GM12878 (cell line): ENCODE data around the gene CREG1. TPM values are rescaled to one million over a fixed set of nuclear protein-coding genes. Genes with fewer than 3 reads are reported as not detected.

ENCODE experiments used
- ATAC-seq: fragments of 200-7000 bp; cut with Tn5 transposase; 3 replicates; pipeline ENCODE4 v1.9.1; 2020; ENCODE audit warnings: mild to moderate bottlenecking, moderate library complexity
- BruUV-seq: library from RNA; stranded (reverse); fragments of 400-500 nt; replicated peaks from 2 replicates; lab custom pipeline; 2021; lab: Mats Ljungman, UMichigan
- CTCF ChIA-PET: fragments of 300-600 bp; sonication (Branson Sonifier 250); formaldehyde crosslinking; extraction: SDS; loops from one replicate; lab custom pipeline; 2021; ENCODE audit warnings: inconsistent platforms; lab: Yijun Ruan, JAX
- POLR2A ChIA-PET: fragments of 350-600 bp; formaldehyde crosslinking; extraction: SDS; loops from one replicate; lab custom pipeline; 2021; ENCODE audit warnings: inconsistent platforms; lab: Charles Lee
- RAD21 ChIA-PET: fragments of 300-600 bp; sonication (Branson Sonifier 250); formaldehyde crosslinking; loops from one replicate; lab custom pipeline; 2023; ENCODE audit warnings: antibody characterized with exemption; ENCODE audit not compliant: unreplicated experiment; lab: Charles Lee
- SMC1A ChIA-PET: fragments of 300-600 bp; sonication (Branson Sonifier 250); formaldehyde crosslinking; loops from one replicate; lab custom pipeline; 2023; ENCODE audit not compliant: unreplicated experiment, uncharacterized antibody; lab: Charles Lee
- DNase-seq: peaks from one replicate; pipeline ENCODE4 v3.0.0-alpha.2; 2011; ENCODE audit warnings: low read depth, low spot score
- FAIRE-seq: peaks from 3 replicates; lab custom pipeline; 2011; peaks lifted over from hg19 to GRCh38; lab: Jason Lieb, UNC
- H2AFZ ChIP-seq: 2 replicates; pipeline ENCODE4 v1.6.0; 2011; ENCODE audit warnings: low read depth, low read length, control low read depth; ENCODE audit not compliant: control insufficient read depth
- H3K27ac ChIP-seq: 2 replicates; pipeline ENCODE4 v1.5.1; 2011; ENCODE audit warnings: control low read depth; ENCODE audit not compliant: control insufficient read depth, insufficient read depth
- H3K27me3 ChIP-seq, 2 experiments: replicated peaks in 1 of 2; 2 replicates each; pipeline versions ENCODE4 v1.6.0 to v1.6.1; 2011; ENCODE audit warnings: low read length in 1 of 2; ENCODE audit not compliant: control insufficient read depth in 2 of 2, insufficient read depth in 2 of 2
- H3K36me3 ChIP-seq, 2 experiments: 2 replicates each; pipeline ENCODE4 v1.5.1; 2011; ENCODE audit warnings: low read length in 1 of 2; ENCODE audit not compliant: control insufficient read depth in 2 of 2, insufficient read depth in 2 of 2
- H3K4me1 ChIP-seq: 2 replicates; pipeline ENCODE4 v1.6.1; 2011; ENCODE audit warnings: mild to moderate bottlenecking, low read length, moderate library complexity, mixed read lengths; ENCODE audit not compliant: control insufficient read depth, insufficient read depth
- H3K4me2 ChIP-seq: 2 replicates; pipeline ENCODE4 v1.6.0; 2011; ENCODE audit warnings: control low read depth; ENCODE audit not compliant: control insufficient read depth, insufficient read depth
- H3K4me3 ChIP-seq: fragments of 200-600 bp; sonication (generic); 2 replicates; pipeline ENCODE4 v1.5.1; 2016
- H3K79me2 ChIP-seq: 2 replicates; pipeline ENCODE4 v1.6.0; 2011; ENCODE audit warnings: low read length; ENCODE audit not compliant: control insufficient read depth, insufficient read depth
- H3K9ac ChIP-seq: 2 replicates; pipeline ENCODE4 v1.8.0; 2011; ENCODE audit warnings: low read length, control low read depth, mixed read lengths; ENCODE audit not compliant: control insufficient read depth, insufficient read depth
- H3K9me3 ChIP-seq: replicated peaks from 3 replicates; pipeline ENCODE4 v1.5.1; 2011; ENCODE audit warnings: mild to moderate bottlenecking, low read length; ENCODE audit not compliant: control insufficient read depth, insufficient read depth
- H4K20me1 ChIP-seq: 2 replicates; pipeline ENCODE4 v1.6.0; 2011; ENCODE audit not compliant: control insufficient read depth, insufficient read depth
- KDM1A ChIP-seq: fragments of 200-600 bp; sonication (generic); IDR thresholded peaks from 2 replicates; pipeline ENCODE4 v1.6.1; 2016; ENCODE audit warnings: borderline replicate concordance
- NKRF ChIP-seq: fragments of 450-650 bp; conservative IDR thresholded peaks from 2 replicates; pipeline ENCODE4 v1.6.1; 2017; ENCODE audit warnings: mild to moderate bottlenecking, moderate library complexity
- RAD51 ChIP-seq: fragments of 450-650 bp; IDR thresholded peaks from 2 replicates; pipeline ENCODE4 v1.6.1; 2016; ENCODE audit warnings: moderate library complexity, mild to moderate bottlenecking, inconsistent platforms
- ZBED1 ChIP-seq: IDR thresholded peaks from 2 replicates; pipeline ENCODE4 v1.6.1; 2016; ENCODE audit warnings: borderline replicate concordance
- WGBS: methylation state at CpG from one replicate; pipeline ENCODE4 v1.1.6; 2016; ENCODE audit warnings: low lambda C conversion rate; ENCODE audit not compliant: insufficient replicate concordance, insufficient coverage; ENCODE audit errors: missing lambda C conversion rate; 5-methylcytosine and 5-hydroxymethylcytosine counted together
- in situ Hi-C: fragments of 300-500 bp; cut with MboI; formaldehyde crosslinking; loops from 9 replicates; pipeline ENCODE4 v1.14.3; 2018; ENCODE audit warnings: mixed read lengths
- intact Hi-C: fragments of 100-400 bp; cut with micrococcal nuclease; formaldehyde crosslinking; loops from one replicate; pipeline ENCODE4 v1.14.2; 2022; ENCODE audit not compliant: unreplicated experiment
- polyA plus RNA-seq, 11 experiments: library from polyadenylated mRNA; depleted of rRNA in 4 of 11; unstranded in 6 of 11; stranded (reverse) in 5 of 11; fragments of >200 nt; fragmentation: Nextera tagmentation in 4 of 11; fragmentation: Illumina TruSeq in 1 of 11; extraction: Ambion mirVana in 4 of 11; extraction: Trizol in 1 of 11; gene quantifications; 1 replicate in 1 of 11; 2 replicates in 10 of 11; pipeline versions ENCODE4 v1.2.1 to v1.2.3, GENCODE V29; 2011 to 2016; ENCODE audit warnings: inconsistent platforms in 2 of 11, missing spikeins in 2 of 11, low read depth in 1 of 11
- total RNA-seq, 4 experiments: library from RNA; depleted of rRNA in 3 of 4; stranded (reverse); fragments of >200 nt in 3 of 4; fragmentation: Illumina TruSeq in 1 of 4; extraction: Trizol in 1 of 4; gene quantifications; 2 replicates each; pipeline versions ENCODE4 v1.2.1 to v1.2.3, GENCODE V29; 2013 to 2021
- TF ChIP-seq, protein P1 (sequence below): fragments of 450-650 bp; IDR thresholded peaks from 2 replicates; pipeline ENCODE4 v1.6.1; 2018; ENCODE audit warnings: mild to moderate bottlenecking, low read depth, moderate library complexity; ENCODE audit not compliant: partially characterized antibody
- TF ChIP-seq, protein P2 (sequence below), 3 experiments: IDR thresholded peaks in 2 of 3; conservative IDR thresholded peaks in 1 of 3; 2 replicates each; pipeline ENCODE4 v1.5.1; 2011; ENCODE audit warnings: low read depth in 3 of 3, low read length in 3 of 3, mild to moderate bottlenecking in 3 of 3, control low read depth in 2 of 3, moderate library complexity in 2 of 3, inconsistent platforms in 1 of 3, mixed read lengths in 1 of 3; ENCODE audit not compliant: control insufficient read depth in 2 of 3, insufficient read depth in 1 of 3; ENCODE audit errors: extremely low read depth in 1 of 3
- TF ChIP-seq, protein P3 (sequence below): IDR thresholded peaks from 2 replicates; pipeline ENCODE4 v1.6.1; 2012; ENCODE audit warnings: low read depth, low read length, improper control_type of control experiment

Gene CREG1
- total and polyA plus RNA-seq, 10 of the 15 experiments (the other 5 are each of a cell fraction or from before 2014, with no cell fraction given), result 5.3 to 43.8 (median 22.1) TPM

GRCh38 chr1:167588361-167588760 lies 34.8 kb upstream of the CREG1 start:
- Histone ChIP-seq H3K9ac (no peak overlapping the region), H3K4me1 (no peaks in the 10 kb centered on the region), H3K79me2 (no peaks in the 10 kb centered on the region), H2AFZ (no peak overlapping the region), H3K4me3 (no peak overlapping the region), H3K36me3 (no peaks in the 10 kb centered on the region), H3K4me2 (no peak overlapping the region), H3K27ac (no peak overlapping the region), H4K20me1 (no peaks in the 10 kb centered on the region), H3K27me3 (no peaks in the 10 kb centered on the region), H3K9me3 (no peaks in the 10 kb centered on the region)
- DNase-seq, result no peak
- 96% methylated on average over 2 of the region's 2 CpGs for WGBS
- no peak for FAIRE-seq
- BruUV-seq, result no TSS peak
- in situ Hi-C loops, result no loop called here
- ChIA-PET SMC1A (interaction anchor here (0.7 to 1.2 kb wide), 3 partner anchors 99 to 396 kb away, joined by 3 to 5 read pairs (median 3); no protein-coding TSS in a partner anchor), POLR2A (no interaction called here), RAD21 (no interaction called here), CTCF (interaction anchor here (1.0 to 1.6 kb wide), 2 partner anchors 12 to 33 kb away, joined by 3 to 5 read pairs; no protein-coding TSS in a partner anchor)
- no peak for TF ChIP-seq ZBED1
- no peak for TF ChIP-seq NKRF
- ATAC-seq, result no peak
- intact Hi-C loops, result no loop called here

DNA sequence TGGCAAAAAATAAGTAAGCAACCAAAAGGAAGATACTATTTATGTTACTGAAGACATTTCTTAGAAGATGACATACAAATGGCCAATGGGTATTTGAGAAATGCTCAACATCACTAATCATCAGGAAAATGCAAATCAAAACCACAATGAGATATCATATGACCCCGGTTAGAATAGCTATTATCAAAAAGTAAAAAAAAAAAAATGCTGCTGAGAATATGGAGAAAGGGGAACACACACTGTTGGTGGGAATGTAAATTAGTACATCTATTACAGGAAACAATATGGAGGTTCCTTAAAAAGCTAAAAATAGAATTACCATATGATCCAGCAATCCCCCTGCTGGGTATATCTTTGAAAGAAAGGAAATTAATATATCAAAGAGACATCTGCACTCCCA lies 34.3 kb upstream of the CREG1 start:
- H3K27ac ChIP-seq, result no peak overlapping the region
- SMC1A ChIA-PET, result interaction anchor here (0.7 to 1.2 kb wide), 3 partner anchors 100 to 396 kb away, joined by 3 to 5 read pairs (median 3); no protein-coding TSS in a partner anchor
- ATAC-seq (no peak), DNase-seq (no peak), FAIRE-seq (no peak)
- no peaks in the 10 kb centered on the region for H3K4me1 ChIP-seq
- intact Hi-C loops (no loop called here), in situ Hi-C loops (no loop called here)
- no peaks in the 10 kb centered on the region for H3K27me3 ChIP-seq
- no peaks in the 10 kb centered on the region for H3K79me2 ChIP-seq
- H3K36me3 ChIP-seq, result no peaks in the 10 kb centered on the region
- WGBS, result 0% methylated on average over 1 of the region's 1 CpG
- CTCF ChIA-PET, result interaction anchor here (1.2 to 1.6 kb wide), 2 partner anchors 12 to 29 kb away, joined by 3 to 5 read pairs; no protein-coding TSS in a partner anchor
- no peak overlapping the region for H3K4me2 ChIP-seq
- POLR2A ChIA-PET, result no interaction called here
- RAD21 ChIA-PET, result interaction anchor here (0.7 kb wide), 1 partner anchor 42 kb away, joined by 3 read pairs; no protein-coding TSS in a partner anchor
- no TSS peak for BruUV-seq
- no peaks in the 10 kb centered on the region for H4K20me1 ChIP-seq
- no peak overlapping the region for H2AFZ ChIP-seq
- H3K9me3 ChIP-seq, result no peaks in the 10 kb centered on the region
- H3K4me3 ChIP-seq, result no peak overlapping the region
- no peak overlapping the region for H3K9ac ChIP-seq
- TF ChIP-seq, protein P1, sequence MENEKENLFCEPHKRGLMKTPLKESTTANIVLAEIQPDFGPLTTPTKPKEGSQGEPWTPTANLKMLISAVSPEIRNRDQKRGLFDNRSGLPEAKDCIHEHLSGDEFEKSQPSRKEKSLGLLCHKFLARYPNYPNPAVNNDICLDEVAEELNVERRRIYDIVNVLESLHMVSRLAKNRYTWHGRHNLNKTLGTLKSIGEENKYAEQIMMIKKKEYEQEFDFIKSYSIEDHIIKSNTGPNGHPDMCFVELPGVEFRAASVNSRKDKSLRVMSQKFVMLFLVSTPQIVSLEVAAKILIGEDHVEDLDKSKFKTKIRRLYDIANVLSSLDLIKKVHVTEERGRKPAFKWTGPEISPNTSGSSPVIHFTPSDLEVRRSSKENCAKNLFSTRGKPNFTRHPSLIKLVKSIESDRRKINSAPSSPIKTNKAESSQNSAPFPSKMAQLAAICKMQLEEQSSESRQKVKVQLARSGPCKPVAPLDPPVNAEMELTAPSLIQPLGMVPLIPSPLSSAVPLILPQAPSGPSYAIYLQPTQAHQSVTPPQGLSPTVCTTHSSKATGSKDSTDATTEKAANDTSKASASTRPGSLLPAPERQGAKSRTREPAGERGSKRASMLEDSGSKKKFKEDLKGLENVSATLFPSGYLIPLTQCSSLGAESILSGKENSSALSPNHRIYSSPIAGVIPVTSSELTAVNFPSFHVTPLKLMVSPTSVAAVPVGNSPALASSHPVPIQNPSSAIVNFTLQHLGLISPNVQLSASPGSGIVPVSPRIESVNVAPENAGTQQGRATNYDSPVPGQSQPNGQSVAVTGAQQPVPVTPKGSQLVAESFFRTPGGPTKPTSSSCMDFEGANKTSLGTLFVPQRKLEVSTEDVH, result no peak
- no peak for TF ChIP-seq KDM1A
- TF ChIP-seq, protein P2, sequence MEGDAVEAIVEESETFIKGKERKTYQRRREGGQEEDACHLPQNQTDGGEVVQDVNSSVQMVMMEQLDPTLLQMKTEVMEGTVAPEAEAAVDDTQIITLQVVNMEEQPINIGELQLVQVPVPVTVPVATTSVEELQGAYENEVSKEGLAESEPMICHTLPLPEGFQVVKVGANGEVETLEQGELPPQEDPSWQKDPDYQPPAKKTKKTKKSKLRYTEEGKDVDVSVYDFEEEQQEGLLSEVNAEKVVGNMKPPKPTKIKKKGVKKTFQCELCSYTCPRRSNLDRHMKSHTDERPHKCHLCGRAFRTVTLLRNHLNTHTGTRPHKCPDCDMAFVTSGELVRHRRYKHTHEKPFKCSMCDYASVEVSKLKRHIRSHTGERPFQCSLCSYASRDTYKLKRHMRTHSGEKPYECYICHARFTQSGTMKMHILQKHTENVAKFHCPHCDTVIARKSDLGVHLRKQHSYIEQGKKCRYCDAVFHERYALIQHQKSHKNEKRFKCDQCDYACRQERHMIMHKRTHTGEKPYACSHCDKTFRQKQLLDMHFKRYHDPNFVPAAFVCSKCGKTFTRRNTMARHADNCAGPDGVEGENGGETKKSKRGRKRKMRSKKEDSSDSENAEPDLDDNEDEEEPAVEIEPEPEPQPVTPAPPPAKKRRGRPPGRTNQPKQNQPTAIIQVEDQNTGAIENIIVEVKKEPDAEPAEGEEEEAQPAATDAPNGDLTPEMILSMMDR (IDR thresholded peaks at IDR 0.05 in 2 of 3, conservative IDR thresholded peaks at IDR 0.05 in 1 of 3; ENCODE audit: control insufficient read depth in 2 of 3, extremely low read depth in 1 of 3, insufficient read depth in 1 of 3, low read depth in 3 of 3, low read length in 3 of 3), result no peak
- TF ChIP-seq, protein P3, sequence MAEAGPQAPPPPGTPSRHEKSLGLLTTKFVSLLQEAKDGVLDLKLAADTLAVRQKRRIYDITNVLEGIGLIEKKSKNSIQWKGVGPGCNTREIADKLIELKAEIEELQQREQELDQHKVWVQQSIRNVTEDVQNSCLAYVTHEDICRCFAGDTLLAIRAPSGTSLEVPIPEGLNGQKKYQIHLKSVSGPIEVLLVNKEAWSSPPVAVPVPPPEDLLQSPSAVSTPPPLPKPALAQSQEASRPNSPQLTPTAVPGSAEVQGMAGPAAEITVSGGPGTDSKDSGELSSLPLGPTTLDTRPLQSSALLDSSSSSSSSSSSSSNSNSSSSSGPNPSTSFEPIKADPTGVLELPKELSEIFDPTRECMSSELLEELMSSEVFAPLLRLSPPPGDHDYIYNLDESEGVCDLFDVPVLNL, result no peak
- no peak for TF ChIP-seq RAD51
